PFSK-1 (cell line): ENCODE data around the gene STXBP2.

Experiments
- POLR2AphosphoS5 ChIP-seq: IDR thresholded peaks from 2 replicates; pipeline ENCODE4 v1.6.1; 2012; ENCODE audit warnings: low read depth, mild to moderate bottlenecking, control low read depth, low read length, moderate library complexity
- SIN3A ChIP-seq: IDR thresholded peaks from 2 replicates; pipeline ENCODE4 v1.6.1; 2012; ENCODE audit warnings: mild to moderate bottlenecking, low read length, moderate library complexity, borderline replicate concordance; ENCODE audit not compliant: insufficient read depth
- TAF1 ChIP-seq: IDR thresholded peaks from 2 replicates; pipeline ENCODE4 v1.6.1; 2012; ENCODE audit warnings: low read length, control low read depth, borderline replicate concordance; ENCODE audit not compliant: insufficient read depth
- TF ChIP-seq, protein P1 (sequence below), 2 experiments: IDR thresholded peaks; 2 replicates each; pipeline versions ENCODE4 v1.6.1 to v1.8.0; 2011 to 2012; ENCODE audit warnings: low read depth in 2 of 2, low read length in 2 of 2, control low read depth in 1 of 2, inconsistent platforms in 1 of 2, mild to moderate bottlenecking in 1 of 2, moderate library complexity in 1 of 2; ENCODE audit not compliant: insufficient read depth in 1 of 2

GRCh38 chr19:7657131-7657751 lies 20.3 kb downstream of the STXBP2 start:
- TF ChIP-seq SIN3A (no peak), TAF1 (no peak), POLR2AphosphoS5 (no peak)
- TF ChIP-seq, protein P1, sequence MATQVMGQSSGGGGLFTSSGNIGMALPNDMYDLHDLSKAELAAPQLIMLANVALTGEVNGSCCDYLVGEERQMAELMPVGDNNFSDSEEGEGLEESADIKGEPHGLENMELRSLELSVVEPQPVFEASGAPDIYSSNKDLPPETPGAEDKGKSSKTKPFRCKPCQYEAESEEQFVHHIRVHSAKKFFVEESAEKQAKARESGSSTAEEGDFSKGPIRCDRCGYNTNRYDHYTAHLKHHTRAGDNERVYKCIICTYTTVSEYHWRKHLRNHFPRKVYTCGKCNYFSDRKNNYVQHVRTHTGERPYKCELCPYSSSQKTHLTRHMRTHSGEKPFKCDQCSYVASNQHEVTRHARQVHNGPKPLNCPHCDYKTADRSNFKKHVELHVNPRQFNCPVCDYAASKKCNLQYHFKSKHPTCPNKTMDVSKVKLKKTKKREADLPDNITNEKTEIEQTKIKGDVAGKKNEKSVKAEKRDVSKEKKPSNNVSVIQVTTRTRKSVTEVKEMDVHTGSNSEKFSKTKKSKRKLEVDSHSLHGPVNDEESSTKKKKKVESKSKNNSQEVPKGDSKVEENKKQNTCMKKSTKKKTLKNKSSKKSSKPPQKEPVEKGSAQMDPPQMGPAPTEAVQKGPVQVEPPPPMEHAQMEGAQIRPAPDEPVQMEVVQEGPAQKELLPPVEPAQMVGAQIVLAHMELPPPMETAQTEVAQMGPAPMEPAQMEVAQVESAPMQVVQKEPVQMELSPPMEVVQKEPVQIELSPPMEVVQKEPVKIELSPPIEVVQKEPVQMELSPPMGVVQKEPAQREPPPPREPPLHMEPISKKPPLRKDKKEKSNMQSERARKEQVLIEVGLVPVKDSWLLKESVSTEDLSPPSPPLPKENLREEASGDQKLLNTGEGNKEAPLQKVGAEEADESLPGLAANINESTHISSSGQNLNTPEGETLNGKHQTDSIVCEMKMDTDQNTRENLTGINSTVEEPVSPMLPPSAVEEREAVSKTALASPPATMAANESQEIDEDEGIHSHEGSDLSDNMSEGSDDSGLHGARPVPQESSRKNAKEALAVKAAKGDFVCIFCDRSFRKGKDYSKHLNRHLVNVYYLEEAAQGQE (IDR thresholded peaks at IDR 0.05; ENCODE audit: insufficient read depth in 1 of 2, low read depth in 2 of 2, low read length in 2 of 2), result no peak
